DLD1 (cell line): Measurements from ENCODE around the gene ZEB1.

Experiments
- in situ Hi-C: cut with HindIII; loops from 2 replicates; pipeline ENCODE4 v1.10.0; 2017; ENCODE audit warnings: low sequenced_read_pairs

Gene ZEB1

DNA sequence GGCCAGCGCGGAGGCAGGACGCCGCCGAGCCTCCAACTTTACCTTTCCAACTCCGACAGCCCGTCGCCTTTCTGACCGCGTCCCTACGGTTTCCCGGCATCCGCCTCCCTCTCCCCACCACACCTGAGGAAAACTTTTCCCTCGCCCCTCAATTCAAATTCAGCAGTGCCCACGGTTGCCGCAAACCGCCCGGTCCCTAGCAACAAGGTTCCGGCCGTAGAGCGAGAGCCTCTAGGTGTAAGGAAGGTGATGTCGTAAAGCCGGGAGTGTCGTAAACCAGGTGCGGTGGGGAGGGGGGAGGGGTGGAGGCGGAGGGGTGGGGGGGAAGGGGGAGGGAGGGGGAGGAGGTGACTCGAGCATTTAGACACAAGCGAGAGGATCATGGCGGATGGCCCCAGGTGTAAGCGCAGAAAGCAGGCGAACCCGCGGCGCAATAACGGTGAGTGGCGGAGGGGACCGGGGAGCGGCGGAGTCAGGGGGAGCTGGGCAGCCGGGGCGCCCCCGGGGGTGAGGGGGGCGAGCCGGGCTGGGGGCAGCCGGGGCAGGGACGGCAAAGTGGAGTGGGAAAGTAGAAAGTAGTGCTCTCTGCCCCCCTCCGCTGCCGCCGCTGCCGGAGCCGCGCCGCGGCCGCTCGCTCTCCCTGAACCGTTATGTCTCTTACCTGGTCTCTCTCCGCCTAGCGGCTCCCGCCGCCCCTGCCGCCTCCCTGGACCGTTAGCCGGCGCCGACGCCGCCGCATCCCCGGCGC lies at the start of gene ZEB1:
Gene ZEB1, plus strand, starts transcription at position 363 of the 748 bp plus-strand sequence. Its CDS starts 19 bp downstream, at position 382.
- in situ Hi-C loops: no loop called here

DNA sequence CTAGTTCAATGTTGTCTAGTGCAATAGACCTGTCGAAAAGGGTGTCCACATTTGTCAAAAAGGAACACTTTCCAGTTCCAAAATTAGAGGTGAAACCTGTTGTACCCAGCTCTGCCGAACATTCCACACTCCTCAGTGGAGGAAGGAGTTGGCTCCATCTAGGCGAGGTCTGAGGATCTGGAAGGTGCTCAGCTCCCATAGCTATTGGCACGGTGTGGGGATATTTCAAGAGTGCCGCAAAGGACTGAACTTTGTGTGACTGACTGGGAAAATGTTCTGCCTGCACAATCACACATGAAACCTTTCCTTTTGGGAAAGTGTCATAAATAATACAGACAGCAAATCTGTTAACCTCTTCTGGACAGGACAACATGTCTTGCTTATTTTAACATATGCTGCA lies 48.1 kb upstream of the ZEB1 start:
- in situ Hi-C loops: no loop called here

DNA sequence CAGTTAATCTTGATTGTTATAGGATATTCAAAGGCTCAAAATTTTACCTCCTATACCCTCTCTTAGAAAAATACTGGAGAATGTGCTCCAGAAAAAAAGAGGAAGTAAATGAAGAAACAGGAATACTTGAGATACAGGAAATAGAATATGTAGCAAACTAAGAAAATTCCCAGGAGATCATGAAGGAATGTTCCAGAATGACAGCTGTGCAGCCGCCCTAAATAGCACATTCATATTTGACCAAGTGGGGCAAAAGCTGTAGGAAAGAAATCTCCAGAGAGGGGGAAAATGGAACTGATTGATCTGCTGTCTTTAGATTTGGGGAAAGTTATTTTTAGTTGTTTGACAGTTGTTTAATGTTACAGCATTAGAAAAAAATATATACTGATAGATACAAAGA lies 46.2 kb upstream of the ZEB1 start:
- in situ Hi-C loops: no loop called here

DNA sequence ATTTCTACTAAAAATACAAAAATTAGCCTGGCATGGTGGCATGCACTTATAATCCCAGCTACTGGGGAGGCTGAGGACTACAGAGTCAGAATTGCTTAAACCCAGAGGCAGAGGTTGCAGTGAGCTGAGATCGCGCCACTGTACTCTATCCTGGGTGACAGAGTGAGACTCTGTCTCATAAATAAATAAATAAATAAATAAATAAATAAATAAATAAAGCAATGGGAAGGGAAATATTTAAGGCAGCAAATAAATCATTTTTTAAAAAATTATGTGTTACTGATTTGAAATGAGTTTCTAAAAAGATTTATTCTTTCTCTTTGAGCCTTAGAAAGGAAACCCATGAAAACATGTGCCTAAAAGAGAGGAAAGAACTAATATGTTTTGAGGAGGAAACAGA lies 45.2 kb upstream of the ZEB1 start:
- in situ Hi-C loops: no loop called here

DNA sequence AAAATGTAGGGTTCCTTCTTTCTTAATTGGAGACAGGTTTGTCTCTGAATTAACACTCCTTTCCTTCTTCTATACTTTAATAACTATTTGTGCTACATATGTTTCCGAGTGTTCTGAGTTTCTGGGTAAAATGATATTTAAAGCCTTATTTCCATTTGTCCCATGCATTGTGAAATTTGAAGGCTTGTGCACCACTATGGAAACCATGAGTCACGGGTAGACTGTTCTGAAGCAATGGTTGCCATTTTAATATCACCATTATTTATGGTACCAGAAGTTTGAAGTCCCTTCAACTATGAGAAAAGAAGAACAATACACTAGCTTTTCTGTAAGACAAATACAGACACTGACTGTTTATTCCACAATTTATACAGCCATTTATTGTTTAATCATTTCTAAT lies 44.7 kb upstream of the ZEB1 start:
- in situ Hi-C loops: no loop called here

DNA sequence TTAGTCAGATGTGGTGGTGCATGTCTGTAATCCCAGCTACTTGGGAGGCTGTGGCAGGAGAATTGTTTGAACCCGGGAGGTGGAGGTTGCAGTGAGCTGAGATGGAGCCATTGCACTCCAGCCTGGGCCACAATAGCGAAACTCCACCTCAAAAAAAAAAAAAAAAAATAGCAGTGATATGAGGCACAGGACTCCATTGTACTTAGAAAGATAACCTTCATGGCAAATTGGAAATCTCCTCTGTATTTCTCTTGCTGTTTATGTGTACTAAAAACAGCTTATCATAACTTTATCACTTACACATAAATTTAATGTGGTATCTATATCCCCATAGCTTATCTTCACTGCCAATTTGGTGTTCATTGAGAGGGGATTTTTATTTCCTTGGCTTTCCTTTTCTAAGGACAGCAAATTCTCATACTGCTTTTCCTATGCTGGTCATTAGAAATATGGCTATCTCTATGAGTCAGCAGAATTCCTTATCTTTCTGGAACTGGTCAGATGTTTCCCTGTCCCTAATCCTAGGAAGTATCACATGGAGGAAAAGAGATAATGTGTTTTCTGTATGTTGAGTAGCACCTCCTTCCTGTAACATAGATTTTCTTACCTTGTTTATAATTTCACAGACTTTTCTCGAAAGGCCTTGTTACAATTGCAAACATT lies 40.6 kb upstream of the ZEB1 start:
- in situ Hi-C loops: no loop called here

DNA sequence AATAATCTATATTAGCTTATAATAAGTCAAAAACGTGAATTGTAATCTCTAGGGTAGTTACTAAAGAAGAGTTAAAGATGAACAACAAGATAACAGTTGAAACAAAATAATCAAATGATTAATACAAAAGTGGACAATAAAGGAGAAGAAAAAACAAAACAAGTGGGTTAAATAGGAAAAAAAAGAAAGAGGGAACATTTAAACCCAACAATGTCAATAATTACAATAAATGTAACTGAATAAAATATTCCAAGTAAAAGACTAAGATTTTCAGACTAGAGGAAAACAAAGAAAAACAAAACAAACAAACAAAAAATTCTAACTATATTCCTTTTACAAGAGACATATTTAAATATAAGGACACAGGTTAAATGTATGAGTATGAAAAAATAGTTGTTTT lies 38.0 kb upstream of the ZEB1 start:
- in situ Hi-C loops: no loop called here

DNA sequence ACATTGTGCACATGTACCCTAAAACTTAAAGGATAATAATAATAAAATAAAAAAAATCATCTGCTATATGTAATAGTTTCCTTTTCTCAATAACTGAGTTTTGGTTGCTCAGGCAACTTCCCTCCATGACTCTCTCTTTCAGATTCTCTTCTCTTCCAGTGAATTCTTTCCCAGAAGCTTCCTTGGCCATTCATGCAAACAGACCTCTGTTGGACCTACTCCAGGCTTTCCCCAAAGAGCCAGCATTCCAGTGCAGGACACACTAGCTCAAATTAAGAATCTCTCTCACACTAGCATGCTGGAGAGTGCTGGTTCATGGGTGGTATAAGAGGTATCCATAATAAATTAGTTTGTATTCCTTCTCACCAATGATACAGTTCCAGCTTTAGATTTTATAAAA lies 31.0 kb upstream of the ZEB1 start:
- in situ Hi-C loops: no loop called here

DNA sequence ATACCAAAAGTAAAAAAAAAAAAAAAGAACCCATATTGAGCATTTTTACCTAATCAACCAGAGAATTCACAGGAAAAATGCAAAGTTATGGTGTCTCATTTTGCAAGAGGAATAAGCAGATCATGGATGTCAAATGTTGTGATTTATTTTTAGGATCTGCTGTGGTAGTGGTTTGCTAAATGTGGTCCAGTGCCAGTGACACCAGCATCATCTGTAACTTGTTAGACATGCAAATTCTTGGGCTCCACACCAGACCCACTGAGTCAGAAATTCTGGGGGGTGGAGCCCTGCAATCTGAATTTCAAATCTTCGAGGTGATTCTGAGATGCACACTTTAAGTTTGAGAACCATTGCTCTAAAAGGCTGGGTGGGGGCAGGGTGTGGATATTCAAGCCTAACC lies 30.1 kb upstream of the ZEB1 start:
- in situ Hi-C loops: no loop called here

DNA sequence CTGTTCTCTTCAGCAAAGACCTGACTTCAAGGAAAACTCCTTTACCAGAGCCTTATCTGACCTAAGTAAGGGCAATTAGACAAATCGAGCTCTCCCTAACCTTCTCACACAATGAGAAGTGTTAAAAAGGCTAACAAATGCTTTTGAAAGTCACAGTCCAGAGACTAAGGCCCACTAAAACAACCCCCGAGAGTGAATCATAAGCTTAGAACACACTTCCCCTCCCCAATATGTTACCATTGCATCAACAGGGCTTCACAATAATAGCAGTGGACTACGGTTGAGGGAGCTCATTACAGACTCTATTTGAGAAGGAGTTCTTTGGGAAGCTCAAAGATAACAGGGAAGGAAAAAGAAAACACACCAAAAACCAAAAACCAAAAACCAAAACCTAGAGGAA lies 28.6 kb upstream of the ZEB1 start:
- in situ Hi-C loops: no loop called here

DNA sequence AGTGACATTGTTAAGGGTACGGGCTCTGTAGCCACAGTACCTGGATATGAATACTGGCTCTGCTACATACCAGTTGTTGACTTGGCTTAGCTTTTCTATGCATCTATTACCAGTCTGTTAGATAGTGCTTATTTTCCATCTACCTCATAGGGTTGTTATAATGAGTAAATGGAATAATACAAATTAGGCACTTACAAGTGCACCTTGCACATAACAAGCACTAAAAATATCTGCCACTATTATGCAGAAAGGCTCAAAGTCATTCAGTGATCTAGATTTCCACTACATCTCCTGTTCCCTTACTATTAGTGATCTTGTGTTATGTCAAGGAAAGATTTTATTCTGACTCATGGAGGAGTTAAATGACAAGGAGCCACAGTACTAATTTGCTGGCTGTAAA lies 27.9 kb upstream of the ZEB1 start:
- in situ Hi-C loops: no loop called here

DNA sequence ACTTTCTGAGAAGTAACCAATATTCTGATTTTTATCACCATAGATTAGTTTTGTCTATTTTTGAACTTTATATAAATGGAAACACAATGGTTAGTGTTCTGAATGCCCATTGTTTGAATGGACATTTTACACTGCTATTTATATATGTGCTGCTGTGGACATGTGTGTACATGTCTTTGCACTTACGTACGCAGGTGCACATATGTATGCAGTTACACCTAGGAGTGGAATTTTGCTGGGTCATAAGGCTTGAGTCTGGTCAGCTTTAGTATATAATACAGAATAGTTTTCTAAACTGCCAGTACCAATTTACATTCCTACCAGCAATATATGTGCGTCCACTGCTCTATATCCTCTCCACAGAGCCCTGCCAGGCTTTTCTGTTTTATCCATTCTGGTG lies 24.5 kb upstream of the ZEB1 start:
- in situ Hi-C loops: no loop called here

DNA sequence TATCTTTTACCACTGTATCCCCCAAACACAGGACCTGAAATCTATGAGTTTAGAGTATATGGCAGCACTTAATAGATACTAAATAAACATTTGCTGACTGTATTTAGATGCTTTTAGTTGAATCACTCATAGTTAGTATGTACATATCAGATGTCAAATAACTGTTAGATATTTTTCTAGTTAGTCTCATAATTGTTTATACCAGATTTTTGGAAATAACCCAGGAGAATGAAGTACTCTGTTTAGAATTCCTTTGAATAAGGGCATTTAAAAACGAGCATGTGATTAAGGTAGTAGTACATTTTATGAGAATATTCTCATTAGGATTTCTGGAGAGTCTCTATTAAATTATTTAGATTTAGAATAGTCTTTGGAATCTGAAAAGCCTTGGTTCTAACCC lies 22.3 kb upstream of the ZEB1 start:
- in situ Hi-C loops: no loop called here

DNA sequence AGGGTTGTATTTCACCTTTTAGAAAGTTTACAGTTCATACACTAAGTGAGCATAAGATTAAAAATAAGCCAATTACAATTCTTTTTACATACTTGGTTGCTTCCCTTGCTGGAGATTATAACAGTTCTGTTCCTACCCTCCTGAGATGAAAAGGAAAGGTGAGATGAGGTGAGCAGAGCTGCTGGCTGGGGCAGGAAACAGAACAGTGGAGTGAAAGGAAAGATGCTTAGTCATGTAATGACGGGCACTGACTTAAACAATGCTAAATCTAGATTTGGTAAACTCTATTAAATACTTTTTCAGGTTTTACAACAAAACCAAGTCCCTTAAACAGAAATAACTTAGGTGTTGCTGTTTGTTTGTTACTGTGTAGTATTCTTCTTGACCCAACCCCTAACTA lies 19.9 kb upstream of the ZEB1 start:
- in situ Hi-C loops: no loop called here

DNA sequence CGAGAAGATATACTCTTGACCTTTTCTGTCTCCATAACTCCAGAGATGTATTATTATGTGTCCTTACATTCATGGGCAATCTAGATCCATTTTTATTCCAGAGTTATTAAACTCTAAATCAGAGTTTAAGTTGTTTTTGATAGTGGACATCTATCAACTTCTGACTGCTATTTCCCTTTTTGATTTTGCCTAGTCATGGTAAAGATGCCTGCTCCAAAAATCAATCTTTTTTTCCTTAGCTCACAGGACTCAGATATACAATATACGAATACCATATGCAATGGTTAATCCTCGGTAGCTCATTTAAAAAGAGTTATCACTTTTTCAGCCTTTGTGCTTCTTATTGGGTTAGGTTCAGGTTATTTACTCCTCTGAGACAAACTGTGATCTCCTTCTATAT lies 15.8 kb upstream of the ZEB1 start:
- in situ Hi-C loops: no loop called here

DNA sequence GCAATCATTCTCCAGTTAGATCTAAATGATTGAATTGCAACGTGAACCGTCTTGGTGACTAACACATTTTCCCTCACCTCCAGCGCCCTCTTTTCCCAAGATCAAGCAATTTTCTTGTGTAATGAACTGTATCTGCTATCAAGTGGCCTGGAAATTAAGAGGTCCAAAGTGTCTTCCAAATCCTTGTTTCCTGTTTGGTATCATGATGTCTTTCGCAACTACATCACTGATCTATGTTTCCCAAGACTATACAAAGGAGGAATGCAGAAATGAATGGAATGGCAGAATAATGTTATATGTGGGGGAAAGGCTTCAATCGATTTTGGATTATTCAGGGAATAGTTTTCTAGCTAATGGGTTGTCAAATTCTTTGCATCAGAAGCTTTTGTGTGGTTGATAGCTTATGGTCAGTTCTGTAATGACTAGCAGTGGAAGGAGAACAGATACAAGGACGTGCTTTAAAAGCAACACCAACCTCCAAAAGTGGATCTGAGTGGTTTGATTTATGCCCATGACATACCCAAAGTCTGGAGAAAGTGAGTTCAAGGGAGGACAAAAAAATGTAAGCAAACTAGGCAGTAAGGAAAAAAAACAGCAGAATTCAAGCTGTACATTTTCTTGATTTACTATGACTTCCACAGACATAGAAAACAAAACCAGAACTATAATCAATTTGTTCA lies 14.6 kb upstream of the ZEB1 start:
- in situ Hi-C loops: no loop called here

DNA sequence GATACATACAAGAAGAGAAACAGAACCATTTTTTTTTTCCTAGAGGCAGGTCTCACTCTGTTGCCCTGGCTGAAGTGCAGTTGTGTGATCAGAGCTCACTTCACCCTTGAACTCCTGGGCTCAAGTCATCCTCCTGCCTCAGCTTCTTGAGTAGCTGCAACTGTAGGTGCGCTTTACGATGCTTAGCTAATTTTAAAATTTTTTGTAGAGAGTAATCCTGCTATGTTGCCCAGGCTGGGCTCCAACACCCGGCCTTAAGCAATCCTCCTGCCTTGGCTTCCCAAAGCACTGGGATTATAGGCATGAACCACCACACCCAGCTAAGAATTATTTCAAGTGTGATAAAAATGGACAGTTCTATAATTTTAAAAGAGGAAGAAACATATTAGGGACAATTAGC lies 5.6 kb upstream of the ZEB1 start:
- in situ Hi-C loops: no loop called here

DNA sequence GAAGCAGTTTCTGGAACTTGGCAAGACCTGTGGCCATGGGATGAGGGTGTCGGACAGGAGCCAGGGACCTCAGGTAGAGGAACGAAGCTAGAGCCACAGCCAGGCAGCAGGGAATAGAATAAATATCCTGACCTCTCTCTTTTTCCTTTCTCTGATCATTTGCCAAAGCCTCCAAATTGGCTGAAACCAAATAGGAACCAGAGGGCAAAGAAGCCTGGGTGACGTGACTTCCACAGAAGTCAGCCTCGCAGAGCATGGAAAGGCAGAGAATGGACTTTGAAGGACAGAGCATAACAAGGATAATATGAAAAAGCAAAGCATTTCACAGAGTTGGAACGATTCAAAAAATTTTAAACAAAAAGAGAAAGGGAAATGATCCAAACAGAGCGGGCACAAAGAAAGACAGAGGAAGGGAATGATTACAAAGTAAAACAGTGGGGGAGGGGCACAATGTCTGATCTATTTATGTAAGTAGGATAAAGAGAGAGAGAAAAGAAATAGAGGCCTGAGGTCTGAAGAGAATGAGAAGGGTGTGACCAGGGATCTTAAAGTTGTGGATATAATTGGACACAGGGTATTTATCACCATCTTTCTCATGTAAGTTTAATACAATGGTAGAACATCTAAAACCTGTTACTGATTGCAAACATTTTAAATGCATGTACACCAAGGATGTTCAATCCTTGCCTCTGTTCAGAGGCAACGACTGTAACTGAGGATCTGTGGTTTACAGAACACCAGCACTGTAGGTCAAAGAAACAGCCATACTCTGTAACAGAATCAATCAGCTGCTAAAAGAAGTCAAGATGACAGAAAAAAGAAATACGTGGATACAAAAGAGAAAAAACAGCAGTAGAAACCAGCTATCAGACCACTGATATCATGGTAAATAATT lies 4.5 kb upstream of the ZEB1 start:
- in situ Hi-C loops: no loop called here

DNA sequence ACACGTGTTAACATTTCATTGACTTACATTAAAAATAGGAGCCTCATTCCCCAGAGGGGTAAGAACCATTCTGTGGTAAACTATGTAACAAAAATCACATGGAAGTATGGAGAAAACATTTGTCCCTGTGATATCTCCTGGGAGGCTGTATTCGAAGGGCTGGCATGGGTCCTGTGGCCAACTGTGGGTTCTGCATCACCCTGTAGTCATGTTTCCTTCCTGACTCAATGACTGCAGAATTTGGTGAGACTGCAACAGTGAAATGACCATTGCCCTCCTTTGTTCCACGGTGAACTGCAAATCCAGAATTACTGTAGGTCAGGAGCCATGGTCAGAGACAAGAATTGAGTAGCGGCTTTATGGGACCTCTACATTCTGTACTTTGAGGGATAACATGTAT lies 3.6 kb upstream of the ZEB1 start:
- in situ Hi-C loops: no loop called here

DNA sequence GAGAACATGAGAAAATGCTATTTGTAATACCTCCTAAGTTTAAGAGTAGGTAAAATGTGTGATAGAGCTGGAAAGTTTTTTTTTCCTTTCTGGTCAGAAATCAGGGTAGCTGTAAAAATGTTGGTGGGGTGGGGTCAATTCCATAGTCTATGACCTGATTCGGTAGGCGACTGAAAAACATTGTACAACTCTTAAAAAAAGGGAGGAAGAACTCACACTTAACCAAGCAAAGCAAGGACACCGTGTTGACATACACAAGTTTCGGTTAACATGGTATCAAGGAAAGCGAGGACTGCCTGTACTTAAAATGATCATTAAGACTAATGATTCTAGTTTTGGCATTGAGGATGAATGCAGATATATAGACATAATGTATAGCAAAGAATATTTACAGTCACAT lies 1.8 kb upstream of the ZEB1 start:
- in situ Hi-C loops: no loop called here

DNA sequence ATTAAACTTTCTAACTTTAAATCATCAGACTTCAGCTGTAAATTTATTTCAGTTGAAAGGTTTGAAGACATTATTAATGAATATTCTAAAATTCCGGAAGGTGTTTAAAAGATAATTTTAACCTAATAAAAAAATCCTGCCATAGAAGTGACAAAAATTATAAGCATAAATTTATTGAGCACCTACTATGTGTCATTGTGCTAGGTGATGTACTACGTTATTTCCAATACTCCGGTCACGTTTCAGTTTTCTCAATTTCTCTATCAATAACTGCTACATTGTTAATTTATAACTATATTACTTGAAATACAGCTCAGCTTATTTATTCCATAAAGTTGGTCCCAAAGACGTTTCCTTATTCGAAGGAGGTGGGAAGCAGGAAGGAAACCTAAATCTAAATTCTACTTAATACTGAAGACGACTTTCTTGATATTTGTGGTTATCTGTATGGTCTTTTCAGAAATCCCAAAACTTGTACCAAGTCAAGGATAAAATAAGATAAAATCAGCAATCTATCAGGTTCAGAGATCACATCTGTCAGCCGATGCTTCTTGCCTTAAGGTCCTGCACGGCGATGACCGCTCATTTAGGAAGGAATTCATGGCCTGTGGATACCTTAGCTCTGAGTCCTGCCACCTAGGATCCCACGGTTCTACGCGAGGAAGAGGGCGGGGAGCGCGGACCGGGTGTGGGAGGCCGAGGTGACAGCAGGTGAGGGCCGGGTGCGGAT lies 1.2 kb upstream of the ZEB1 start:
- in situ Hi-C loops: no loop called here
